Bone marrow (tissue), 2 donors: ENCODE data around the gene CYP2A6.
"Not testable (repeated sequence)": the region's sequence is repeated elsewhere in the genome, so short reads cannot be mapped to it uniquely, and the experiment has no call there.

Experiments
- DNase-seq, 2 donors: peaks; one replicate each; lab custom pipeline; 2025; lab: John Stamatoyannopoulos, UW

The CYP2A6 gene, protein sequence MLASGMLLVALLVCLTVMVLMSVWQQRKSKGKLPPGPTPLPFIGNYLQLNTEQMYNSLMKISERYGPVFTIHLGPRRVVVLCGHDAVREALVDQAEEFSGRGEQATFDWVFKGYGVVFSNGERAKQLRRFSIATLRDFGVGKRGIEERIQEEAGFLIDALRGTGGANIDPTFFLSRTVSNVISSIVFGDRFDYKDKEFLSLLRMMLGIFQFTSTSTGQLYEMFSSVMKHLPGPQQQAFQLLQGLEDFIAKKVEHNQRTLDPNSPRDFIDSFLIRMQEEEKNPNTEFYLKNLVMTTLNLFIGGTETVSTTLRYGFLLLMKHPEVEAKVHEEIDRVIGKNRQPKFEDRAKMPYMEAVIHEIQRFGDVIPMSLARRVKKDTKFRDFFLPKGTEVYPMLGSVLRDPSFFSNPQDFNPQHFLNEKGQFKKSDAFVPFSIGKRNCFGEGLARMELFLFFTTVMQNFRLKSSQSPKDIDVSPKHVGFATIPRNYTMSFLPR

DNA sequence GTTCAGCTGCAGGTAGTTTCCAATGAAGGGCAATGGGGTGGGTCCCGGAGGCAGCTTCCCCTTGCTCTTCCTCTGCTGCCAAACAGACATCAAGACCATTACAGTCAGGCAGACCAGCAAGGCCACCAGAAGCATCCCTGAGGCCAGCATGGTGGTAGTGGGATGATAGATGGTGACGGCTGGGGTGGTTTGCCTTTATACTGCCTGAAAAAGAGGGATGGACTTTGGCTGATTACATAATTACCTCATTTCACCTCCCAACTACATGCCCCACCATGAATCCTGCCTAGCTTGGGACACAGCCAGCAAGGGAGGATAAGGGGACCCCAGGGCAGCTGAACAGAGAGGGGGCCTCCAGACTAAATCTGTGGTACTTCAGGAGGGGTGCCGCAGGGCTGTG is at the start of gene CYP2A6:
CYP2A6 (minus strand) TSS at position 171 of the 400 bp plus-strand sequence; CDS start at position 150, 21 bp downstream.
- not testable (repeated sequence) for DNase-seq

DNA sequence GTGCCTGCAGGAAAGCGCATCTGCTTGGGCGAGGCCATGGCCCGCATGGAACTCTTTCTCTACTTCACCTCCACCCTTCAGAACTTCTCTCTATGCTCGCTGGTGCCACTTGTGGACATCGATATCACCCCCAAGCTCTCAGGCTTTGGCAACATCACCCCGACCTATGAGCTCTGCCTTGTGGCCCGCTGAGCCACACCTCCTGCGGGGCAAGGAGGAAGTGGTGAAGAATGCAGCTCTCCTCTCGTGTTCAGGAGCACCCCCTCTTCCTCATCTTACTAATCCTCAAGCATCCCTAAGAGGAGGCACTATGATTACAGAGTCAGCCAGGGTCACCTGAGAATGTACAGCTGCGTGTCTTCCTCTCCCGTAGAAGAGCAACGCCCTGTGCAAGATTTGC is 49.7 kb upstream of the CYP2A6 start:
- DNase-seq = not testable (repeated sequence)

DNA sequence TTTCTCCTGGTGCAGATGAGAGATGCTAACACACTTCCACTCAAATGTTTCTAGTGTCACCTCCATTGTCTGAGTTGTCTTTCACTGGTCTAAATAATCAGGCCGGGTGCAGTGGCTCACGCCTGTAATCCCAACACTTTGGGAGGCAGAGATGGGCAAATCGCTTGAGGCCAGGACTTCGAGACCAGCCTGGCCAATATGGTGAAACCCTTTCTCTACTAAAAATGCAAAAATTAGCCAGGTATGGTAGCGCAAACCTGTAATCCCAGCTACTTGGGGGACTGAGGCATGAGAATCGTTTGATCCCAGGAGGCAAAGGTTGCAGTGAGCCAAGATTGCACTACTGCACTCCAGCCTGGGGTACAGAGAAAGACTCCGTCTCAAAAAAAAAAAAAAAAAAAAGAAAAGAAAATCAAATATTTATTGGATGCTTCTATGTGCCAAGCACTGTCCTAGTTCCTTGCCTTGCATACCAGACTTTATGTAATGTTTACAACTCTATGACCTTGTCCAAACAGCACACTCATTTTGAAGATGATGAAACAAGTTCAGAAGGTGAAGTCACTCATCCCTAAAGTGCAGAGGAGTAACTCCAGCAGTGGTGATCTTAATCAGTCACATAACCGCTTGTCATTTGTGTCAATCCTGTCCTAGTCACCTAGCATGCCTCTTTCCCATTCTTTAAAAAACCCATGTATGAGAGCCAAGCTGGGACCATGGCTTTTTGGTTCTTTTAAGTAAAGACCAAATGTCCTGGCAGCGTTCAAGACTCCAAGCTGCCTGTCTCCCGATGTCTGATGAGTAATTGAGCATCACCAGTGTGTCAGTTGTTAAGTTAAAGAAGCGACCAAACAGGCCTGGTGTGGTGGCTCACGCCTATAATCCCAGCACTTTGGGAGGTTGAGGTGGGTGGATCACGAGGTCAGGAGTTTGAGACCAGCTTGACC is 46.9 kb upstream of the CYP2A6 start:
- not testable (repeated sequence) for DNase-seq

DNA sequence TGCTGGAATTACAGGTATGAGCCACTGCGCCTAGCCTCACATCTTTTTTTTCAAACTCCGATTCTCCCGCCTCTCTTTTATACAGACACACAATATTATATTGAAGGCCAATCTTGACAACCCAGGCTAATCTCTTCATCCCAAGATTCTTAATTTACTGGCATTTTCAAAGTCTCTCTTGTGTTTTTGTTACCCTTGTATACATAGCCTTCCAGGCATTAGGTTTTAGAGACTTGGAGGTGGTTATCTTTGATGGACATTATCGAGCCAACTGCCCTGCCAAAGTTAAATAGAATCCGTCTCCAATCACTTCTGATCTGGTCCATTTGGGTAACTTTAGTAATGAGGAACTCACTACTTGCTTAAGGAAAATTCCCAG is 46.2 kb upstream of the CYP2A6 start:
- no peak for DNase-seq

DNA sequence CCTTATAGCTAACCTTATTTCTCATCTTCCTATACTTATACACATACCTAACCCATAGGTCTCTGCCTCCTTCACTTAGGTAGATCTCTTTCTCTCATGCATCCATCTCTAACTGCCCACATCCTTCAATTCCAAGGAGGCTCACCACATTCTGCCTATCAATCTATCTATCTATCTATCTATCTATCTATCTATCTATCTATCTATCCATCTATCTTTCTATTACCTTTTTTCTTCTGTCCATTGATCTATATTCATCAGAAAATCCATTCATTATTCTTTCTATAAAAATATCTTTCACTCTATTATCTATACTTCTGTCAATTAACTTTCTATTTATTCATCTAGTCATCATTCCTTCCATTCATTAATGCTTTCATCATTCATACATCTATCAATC is 42.9 kb upstream of the CYP2A6 start:
- no peak for DNase-seq

DNA sequence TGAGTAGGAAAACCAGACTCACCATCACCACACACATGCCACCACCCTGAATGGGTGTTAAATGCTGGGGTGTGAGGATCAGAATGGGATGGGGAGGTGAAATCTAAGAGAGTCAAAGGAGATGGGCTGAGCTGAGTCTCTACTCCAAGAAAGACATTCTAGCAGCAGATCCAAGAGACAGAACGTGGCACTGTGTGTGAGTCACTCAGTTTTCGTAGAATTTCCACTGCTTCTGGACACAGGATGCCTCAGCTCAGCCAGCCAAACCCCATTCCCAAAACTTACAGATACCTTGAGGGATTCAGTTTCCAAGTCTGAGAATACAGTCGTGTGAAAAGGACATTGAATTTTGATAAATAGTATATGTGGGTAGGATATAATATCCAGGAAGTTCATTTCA is 39.1 kb upstream of the CYP2A6 start:
- no peak for DNase-seq

DNA sequence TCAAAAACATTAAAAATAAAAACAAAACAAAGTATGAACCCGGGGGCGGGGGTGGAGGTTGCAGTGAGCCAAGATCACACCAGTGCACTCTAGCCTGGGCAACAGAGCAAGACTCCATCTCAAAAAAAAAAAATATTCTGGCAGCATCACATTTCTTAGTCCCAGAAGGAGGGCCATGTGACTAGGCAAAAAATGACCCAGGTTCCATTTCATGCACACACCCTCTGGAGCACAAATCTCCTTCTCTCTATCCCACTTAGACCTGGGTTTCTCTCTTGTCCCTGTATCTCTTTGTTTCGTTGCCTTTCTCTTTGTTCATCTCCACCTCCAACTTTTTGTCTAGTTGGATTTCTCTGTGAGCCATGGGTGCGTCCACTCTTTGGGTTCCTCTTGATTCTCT is 37.9 kb upstream of the CYP2A6 start:
- DNase-seq = no peak

DNA sequence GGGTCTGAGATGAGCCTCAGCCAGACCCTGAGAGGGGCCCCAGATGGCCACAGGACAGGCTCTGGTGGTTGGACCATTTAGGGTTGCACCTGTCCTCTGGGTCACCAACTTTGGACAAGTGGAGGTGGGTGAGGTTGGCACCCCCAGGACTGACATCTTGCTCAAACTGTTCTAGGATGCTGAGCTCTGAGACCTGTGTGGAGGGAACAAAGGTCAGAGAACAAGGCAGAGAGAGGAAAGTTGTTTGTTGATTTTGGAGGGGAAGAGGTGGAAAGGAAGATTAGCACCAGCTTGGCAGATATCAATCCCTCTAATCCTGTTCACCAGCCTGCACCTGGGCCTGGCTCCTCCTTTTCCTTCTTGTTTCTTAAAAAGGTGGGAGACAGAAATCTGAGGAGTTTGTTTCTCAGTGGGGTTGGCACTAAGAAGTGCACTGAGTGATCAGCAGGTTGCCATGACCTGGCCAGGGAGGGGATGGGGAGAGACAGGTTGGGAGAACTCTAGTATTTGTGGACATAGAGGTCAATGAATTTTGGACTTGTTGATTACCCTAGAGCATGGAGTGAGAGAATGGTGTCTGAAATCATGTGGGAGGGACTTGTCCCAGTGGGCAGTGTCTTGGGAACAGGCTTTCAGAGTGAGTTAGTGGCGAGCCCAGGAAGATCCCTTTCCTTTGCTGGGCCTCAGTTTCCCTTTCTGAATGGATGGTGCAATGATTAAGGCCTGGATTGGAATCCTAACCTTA is 34.1 kb upstream of the CYP2A6 start:
- not testable (repeated sequence) for DNase-seq

DNA sequence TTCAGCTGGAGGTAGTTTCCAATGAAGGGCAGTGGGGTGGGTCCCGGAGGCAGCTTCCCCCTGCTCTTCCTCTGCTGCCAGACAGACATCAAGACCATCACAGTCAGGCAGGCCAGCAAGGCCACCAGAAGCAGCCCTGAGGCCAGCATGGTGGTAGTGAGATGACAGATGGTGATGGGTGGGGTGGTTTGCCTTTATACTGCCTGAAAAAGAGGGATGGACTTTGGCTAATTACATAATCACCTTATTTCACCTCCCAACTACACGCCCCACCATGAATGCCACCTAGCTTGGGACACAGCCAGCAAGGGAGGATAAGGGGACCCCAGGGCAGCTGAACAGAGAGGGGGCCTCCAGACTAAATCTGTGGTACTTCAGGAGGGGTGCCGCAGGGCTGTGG is 31.8 kb upstream of the CYP2A6 start, which contains the start of gene CYP2A7:
CYP2A7 (minus strand) TSS at position 170 of the 400 bp plus-strand sequence; CDS start at position 149, 21 bp downstream.
- DNase-seq = not testable (repeated sequence)

DNA sequence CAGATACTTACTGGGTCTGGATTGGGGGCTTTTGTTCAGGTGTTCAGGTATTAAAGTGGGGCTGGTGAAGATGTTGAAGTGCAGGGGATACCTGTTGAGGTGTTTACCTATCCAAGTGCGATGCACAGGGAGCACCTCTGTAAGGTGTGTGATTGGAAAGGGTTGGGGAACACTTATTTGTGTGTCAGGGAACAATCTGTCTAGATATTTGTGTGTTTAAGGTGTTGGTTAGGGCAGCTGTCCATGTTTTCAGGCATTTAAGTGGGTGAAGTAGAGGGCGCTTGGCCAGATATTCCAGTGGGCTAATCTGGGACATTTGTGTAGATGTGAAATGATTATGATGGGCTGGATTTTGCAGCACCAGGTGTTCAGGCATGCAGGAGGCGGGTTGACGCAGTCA is 29.1 kb upstream of the CYP2A6 start:
- not testable (repeated sequence) for DNase-seq

DNA sequence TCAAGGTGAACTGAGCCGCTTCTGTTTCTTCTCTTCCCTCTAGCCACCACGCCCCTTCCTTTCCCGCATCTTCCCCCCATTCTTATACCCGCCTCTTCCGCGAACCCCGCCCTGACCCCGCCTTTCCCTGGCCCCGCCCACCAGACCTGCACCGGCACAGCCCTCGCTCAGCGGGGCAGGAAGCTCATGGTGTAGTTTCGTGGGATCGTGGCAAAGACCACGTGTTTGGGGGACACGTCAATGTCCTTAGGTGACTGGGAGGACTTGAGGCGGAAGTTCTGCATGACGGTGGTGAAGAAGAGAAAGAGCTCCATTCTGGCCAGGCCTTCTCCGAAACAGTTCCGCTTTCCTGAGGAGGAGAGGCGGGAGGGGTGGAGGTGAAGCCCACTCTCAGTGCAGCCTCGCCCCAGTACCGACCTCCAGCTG is 25.3 kb upstream of the CYP2A6 start:
- DNase-seq = peak; percentile 18 to 42

DNA sequence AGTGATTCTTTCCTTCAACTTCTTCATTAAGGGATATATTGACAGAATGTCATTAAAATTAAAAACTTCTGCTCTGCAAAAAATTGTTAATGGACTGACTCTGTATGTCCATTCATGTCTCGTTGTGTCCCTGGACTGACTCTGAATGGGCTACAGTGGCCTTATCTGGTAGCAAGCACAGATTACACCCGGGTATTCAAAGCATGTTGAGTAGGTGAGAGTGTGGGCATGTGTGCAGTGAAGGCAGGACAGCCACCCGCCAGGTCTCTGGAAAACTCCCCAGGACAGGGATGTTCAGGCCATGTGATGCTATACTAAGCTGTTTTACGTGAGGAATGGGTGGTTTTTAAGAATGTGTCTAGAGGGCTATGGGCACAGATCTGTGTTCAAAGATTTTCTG is 24.6 kb upstream of the CYP2A6 start:
- DNase-seq = not testable (repeated sequence)

DNA sequence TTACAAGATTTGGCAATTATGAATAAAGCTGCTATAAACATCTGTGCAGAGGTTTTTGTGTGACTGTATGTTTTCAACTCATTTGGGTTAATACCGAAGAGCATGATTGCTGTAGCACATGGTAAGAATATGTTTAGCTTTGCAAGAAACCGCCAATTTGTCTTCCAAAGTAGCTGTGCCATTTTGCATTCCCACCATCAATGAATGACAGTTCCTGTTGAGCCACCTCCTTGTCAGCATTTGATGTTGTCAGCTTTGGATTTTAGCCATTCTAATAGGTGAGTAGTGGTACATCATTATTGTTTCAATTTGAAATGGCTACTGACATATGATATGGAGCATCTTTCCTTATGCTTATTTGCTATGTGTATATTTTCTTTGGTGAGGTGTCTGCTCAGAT is 23.6 kb upstream of the CYP2A6 start:
- not testable (repeated sequence) for DNase-seq

DNA sequence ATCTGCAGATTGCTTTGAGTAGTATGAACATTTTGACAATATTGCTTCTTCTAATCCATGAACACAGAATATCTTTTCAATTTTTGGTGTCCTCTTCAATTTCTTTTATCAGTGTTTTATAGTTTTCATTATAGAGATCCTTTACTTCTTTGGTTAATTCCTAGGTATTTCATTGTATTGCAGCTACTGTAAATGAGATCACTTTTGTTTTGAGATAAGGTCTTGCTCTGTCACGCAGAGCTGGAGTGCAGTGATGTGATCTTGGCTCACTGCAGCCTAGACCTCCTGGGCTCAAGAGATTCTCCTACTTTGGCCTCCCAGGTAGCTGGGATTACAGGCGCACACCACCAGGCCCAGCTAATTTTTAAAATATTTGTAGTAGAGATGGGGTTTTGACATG is 22.0 kb upstream of the CYP2A6 start:
- no peak for DNase-seq

DNA sequence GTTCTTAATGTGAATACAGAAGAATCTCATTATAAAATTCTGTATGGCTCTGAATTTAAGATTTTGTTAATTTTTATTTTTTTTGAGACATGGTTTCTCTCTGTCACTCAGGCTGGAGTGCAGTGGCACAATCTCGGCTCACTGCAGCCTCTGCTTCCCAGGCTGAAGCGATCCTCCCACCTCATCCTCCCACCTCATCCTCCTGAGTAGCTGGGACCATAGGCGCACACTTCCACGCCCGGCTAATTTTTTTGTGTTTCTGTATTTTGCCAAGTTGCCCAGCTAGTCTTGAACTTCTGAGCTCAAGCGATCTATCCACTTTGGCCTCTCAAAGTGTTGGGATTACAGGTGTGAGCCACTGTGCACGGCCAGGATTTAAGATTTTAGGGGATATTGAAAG is 17.5 kb upstream of the CYP2A6 start:
- no peak for DNase-seq

DNA sequence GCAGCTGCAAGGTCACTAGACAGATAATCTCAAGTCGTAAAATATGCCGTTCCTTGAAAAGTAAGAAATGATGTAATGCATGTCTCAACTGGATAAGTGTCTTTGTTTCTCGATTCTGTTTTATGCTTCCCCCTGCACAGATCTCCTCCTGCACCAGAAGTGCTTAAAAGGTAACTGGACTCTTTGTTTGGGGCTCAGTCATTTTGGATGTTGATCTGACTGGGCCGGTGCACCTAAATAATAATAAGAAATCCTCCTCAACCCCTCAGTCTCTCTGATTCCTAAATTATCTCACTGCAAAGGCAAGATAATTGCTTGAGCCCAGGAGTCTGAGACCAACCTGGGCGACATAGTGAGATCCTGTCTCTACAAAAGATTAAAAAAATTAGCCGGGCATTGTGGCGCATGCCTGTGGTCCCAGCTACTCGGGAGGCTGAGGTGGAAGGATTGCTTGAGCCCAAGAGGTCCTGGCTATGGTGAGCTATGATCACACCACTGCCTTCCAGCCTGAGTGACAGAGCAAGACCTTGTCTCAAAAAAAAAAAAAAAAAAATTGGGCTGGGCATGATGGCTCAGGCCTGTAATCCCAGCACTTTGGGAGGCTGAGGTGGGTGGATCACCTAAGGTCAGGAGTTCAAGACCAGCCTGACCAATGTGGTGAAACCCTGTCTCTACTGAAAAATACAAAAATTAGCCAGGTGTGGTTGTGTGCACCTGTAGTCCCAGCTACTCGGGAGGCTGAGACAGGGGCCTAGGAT is 14.7 kb upstream of the CYP2A6 start:
- not testable (repeated sequence) for DNase-seq

DNA sequence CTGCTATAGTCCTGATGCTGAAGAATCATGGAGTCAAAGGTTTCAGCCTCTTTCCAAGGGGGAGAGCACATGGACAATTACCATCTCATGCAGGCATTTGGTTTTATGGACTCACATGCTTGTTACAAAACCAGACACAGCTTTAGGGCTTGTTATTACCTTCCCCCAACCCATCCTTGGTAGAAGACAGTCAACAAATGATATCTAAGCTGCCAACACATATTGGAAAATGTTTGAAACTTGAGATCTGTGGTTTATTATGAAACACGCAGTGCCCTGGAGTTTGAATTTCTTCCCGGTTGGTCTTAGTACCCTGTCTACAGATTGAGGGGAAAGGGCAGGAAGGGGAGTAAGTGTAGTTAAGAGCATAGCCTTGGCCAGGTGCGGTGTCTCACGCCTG is 12.5 kb upstream of the CYP2A6 start:
- DNase-seq = no peak

DNA sequence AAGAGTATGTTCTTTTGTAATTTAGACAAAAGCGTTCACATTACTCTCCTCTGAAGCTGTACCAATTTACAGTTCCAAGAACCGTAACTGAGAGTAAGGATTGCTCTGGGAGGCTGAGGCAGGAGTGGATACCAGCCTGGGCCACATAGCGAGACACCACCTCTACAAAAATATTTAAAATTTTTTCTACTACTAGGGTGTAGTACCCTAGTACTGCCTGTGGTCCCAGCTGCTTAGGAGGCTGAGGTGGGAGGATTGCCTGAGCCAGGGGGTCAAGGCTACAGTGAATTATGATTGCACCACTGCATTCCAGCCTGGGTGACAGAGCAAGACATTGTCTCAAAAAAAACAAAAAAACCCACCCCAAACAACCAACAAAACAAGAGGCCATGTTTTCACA is 12.1 kb upstream of the CYP2A6 start:
- DNase-seq = no peak

DNA sequence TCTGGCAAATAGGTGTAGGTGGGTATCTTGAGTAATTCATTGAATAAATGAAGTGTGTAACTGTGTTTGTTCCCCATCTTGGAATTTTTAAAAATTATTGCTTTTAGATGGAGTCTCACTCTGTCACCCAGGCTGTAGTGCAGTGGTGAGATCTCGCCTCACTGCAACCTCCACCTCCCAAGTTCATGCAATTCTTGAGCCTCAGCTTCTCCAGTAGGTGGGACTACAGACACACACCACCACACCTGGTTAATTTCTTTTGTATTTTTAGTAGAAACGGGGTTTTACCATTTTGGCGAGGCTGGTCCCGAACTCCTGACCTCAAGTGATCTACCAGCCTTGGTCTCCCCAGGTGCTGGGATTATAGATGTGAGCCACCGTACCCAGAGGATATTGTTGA is 7.9 kb upstream of the CYP2A6 start:
- DNase-seq = no peak

DNA sequence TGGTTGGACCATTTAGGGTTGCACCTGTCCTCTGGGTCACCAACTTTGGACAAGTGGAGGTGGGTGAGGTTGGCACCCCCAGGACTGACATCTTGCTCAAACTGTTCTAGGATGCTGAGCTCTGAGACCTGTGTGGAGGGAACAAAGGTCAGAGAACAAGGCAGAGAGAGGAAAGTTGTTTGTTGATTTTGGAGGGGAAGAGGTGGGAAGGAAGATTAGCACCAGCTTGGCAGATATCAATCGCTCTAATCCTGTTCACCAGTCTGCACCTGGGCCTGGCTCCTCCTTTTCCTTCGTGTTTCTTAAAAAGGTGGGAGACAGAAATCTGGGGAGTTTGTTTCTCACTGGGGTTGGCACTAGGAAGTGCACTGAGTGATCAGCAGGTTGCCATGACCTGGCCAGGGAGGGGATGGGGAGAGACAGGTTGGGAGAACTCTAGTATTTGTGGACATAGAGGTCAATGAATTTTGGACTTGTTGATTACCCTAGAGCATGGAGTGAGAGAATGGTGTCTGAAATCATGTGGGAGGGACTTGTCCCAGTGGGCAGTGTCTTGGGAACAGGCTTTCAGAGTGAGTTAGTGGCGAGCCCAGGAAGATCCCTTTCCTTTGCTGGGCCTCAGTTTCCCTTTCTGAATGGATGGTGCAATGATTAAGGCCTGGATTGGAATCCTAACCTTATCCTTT is 2.4 kb upstream of the CYP2A6 start:
- DNase-seq = not testable (repeated sequence)
